Type B pancreatic cell (in vitro differentiated cells): ENCODE results near the gene MALRD1. TPM values are rescaled to one million over a fixed set of nuclear protein-coding genes. Genes with fewer than 3 reads are reported as not detected.

Source experiments
- DNase-seq: peaks from one replicate; pipeline ENCODE4 v3.0.0; 2021; ENCODE audit warnings: mixed read lengths; ENCODE audit not compliant: unreplicated experiment; ENCODE audit errors: extremely low spot score
- H3K27ac Mint-ChIP-seq: 2 replicates; pipeline ENCODE4 v1.8.0; 2021; ENCODE audit warnings: mild to moderate bottlenecking, mixed read lengths
- H3K27me3 Mint-ChIP-seq: 2 replicates; pipeline ENCODE4 v1.8.0; 2021; ENCODE audit warnings: mixed read lengths
- H3K36me3 Mint-ChIP-seq: 2 replicates; pipeline ENCODE4 v1.8.0; 2021; ENCODE audit warnings: mixed read lengths
- H3K4me1 Mint-ChIP-seq: one replicate; pipeline ENCODE4 v1.8.0; 2021; ENCODE audit warnings: mixed read lengths; ENCODE audit not compliant: unreplicated experiment
- H3K4me3 Mint-ChIP-seq: 2 replicates; pipeline ENCODE4 v1.8.0; 2021; ENCODE audit warnings: mild to moderate bottlenecking, mixed read lengths
- H3K9me3 Mint-ChIP-seq: 2 replicates; pipeline ENCODE4 v1.8.0; 2021; ENCODE audit warnings: mixed read lengths
- total RNA-seq: library from RNA; stranded (reverse); gene quantifications from 2 replicates; pipeline ENCODE4 v1.2.1, GENCODE V29; 2021; ENCODE audit warnings: low replicate concordance
- TF ChIP-seq, protein P1 (sequence below): fragments of 200-600 bp; sonication (generic); conservative IDR thresholded peaks from 2 replicates; pipeline ENCODE4 v1.5.0; 2021; ENCODE audit warnings: antibody characterized with exemption, mild to moderate bottlenecking

MALRD1 gene
- total RNA-seq, 1 donor from 2014 or later: 1.4 TPM

DNA sequence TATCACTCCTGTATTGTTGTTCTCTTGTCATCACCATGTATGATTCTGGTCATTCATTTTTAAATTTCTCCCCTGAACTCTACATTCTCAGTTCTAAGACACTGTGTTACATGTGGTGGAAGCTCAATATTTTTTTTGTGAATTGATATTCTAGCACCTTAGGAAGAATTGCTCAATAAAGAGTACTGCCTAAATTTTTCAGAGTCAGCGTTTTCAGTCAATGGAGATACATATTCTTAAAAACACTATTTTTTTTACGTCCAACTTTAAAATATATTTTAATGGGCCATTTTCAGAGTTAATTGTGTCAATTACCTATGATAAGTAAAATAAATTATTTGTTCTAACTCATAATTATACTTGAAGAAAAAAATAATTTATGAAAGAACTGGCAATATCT, 557.2 kb downstream of the MALRD1 start:
- no peak for DNase-seq
- H3K9me3 Mint-ChIP-seq: no peaks in the 10 kb centered on the region
- no peaks in the 10 kb centered on the region for H3K4me1 Mint-ChIP-seq
- H3K36me3 Mint-ChIP-seq: no peaks in the 10 kb centered on the region
- no peak overlapping the region for H3K27ac Mint-ChIP-seq
- H3K27me3 Mint-ChIP-seq: no peaks in the 10 kb centered on the region
- TF ChIP-seq, protein P1, sequence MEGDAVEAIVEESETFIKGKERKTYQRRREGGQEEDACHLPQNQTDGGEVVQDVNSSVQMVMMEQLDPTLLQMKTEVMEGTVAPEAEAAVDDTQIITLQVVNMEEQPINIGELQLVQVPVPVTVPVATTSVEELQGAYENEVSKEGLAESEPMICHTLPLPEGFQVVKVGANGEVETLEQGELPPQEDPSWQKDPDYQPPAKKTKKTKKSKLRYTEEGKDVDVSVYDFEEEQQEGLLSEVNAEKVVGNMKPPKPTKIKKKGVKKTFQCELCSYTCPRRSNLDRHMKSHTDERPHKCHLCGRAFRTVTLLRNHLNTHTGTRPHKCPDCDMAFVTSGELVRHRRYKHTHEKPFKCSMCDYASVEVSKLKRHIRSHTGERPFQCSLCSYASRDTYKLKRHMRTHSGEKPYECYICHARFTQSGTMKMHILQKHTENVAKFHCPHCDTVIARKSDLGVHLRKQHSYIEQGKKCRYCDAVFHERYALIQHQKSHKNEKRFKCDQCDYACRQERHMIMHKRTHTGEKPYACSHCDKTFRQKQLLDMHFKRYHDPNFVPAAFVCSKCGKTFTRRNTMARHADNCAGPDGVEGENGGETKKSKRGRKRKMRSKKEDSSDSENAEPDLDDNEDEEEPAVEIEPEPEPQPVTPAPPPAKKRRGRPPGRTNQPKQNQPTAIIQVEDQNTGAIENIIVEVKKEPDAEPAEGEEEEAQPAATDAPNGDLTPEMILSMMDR: no peak
- no peak overlapping the region for H3K4me3 Mint-ChIP-seq

DNA sequence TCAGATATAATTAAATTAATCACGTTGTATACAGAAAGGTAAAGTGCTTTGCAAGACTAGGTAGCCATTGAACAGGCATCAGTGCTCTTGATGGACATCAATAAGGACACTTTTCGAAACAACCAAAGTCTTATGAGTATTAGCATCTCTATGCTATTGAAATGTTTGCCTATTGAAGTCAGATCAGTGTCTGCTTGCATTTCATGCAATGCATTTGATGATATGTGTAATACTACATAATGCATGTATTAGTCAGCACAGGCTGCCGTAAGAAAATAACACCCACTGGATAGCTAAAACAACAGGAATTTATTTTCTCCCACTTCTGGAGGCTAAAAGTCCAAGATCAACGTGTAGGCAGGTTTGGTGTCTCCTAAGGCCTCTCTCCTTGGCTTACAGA, 558.4 kb downstream of the MALRD1 start:
- no peaks in the 10 kb centered on the region for H3K27me3 Mint-ChIP-seq
- TF ChIP-seq, protein P1: no peak
- no peak overlapping the region for H3K27ac Mint-ChIP-seq
- no peak for DNase-seq
- no peaks in the 10 kb centered on the region for H3K9me3 Mint-ChIP-seq
- no peak overlapping the region for H3K4me3 Mint-ChIP-seq
- no peaks in the 10 kb centered on the region for H3K4me1 Mint-ChIP-seq
- H3K36me3 Mint-ChIP-seq: no peaks in the 10 kb centered on the region

DNA sequence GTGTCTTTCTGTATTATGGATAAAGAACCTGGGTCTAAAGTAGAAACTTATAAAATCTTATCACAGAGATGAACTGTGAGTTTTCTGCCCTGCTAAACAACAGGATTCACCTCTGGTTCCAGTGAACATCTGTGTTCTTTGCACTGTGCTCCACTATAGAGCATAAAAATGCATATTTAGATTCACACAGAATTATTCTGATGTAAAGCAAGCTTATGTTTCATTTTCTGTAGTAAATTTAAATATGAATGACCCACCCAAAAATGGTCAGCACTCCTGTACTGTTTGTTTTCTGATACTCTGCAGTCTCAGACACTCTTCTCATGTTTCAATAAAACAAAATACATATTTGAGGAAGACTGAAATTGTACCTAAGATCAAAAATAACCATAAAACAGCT, 563.2 kb downstream of the MALRD1 start:
- Mint-ChIP-seq H3K9me3 (no peaks in the 10 kb centered on the region), H3K4me3 (no peak overlapping the region)

DNA sequence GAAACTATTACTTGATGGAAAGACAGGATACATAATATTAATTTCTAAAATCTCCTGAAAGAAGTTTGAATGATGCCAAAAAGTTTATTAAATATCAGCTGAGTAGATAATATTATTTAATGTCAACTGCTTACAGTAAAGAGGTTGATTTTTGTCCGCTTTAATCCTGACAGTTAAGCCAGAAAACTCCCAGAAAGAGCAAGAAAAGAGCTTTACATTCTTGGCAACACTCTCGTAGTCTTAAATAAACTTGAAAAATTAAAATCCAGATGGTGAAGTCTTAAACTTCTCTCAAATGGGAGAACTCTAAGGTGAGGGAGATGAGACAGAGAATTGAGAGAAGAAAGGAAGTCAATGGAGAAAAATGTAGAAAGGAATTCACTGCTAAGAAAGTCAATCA, 568.4 kb downstream of the MALRD1 start:
- H3K4me3 Mint-ChIP-seq: no peak overlapping the region
- TF ChIP-seq, protein P1: no peak
- no peak for DNase-seq
- no peaks in the 10 kb centered on the region for H3K9me3 Mint-ChIP-seq
- H3K36me3 Mint-ChIP-seq: no peaks in the 10 kb centered on the region
- no peak overlapping the region for H3K27ac Mint-ChIP-seq
- H3K27me3 Mint-ChIP-seq: no peaks in the 10 kb centered on the region
- H3K4me1 Mint-ChIP-seq: no peaks in the 10 kb centered on the region

More for the DNA sequence above, 563.2 kb downstream of the MALRD1 start:
- Mint-ChIP-seq H3K4me1 (no peaks in the 10 kb centered on the region), H3K36me3 (no peaks in the 10 kb centered on the region), H3K27ac (no peak overlapping the region), H3K27me3 (no peaks in the 10 kb centered on the region)
- DNase-seq: no peak
- TF ChIP-seq, protein P1: no peak

DNA sequence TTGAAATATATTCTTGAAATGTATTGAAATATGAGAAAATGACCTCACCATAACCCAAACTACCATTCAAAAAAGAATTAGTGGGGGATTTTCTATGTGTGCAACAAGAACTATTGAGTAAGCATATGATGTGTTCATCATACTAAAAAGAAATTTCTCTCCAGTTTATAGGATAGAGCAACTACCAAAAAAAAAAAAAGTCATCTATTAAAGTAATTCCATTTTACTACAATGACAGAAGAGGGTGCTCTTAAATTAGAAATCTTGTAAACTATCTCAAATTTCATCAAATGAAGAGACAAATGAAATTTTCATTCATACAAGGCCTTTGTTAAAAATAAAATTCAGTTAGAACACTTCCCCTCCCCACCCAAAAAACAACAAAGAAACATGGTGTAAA, 572.2 kb downstream of the MALRD1 start:
- H3K27ac Mint-ChIP-seq: no peak overlapping the region
- TF ChIP-seq, protein P1: no peak
- no peaks in the 10 kb centered on the region for H3K9me3 Mint-ChIP-seq
- no peaks in the 10 kb centered on the region for H3K27me3 Mint-ChIP-seq
- no peak for DNase-seq
- no peak overlapping the region for H3K4me3 Mint-ChIP-seq
- no peaks in the 10 kb centered on the region for H3K36me3 Mint-ChIP-seq
- H3K4me1 Mint-ChIP-seq: no peaks in the 10 kb centered on the region

DNA sequence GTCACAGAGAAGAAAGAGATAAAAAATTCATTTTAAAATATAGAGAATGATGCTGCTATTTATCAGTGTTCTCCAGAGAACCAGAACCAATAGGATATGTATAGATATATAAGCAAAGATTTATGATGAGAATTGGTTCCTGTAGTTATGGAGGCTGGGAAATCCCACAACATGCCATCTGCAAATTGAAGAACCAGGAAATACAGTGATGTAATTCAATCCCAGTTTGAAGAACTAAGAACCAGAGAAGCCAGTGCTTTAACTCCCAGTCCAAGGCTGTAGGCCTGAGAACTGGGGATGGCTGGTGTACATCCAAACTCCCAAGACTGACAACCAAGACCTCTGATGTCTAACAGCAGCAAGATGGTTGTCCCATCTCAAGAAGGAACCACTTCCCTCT, 574.7 kb downstream of the MALRD1 start:
- TF ChIP-seq, protein P1: no peak
- no peak for DNase-seq
- no peaks in the 10 kb centered on the region for H3K9me3 Mint-ChIP-seq
- no peak overlapping the region for H3K27ac Mint-ChIP-seq
- H3K27me3 Mint-ChIP-seq: no peaks in the 10 kb centered on the region
- H3K4me3 Mint-ChIP-seq: no peak overlapping the region
- H3K36me3 Mint-ChIP-seq: no peaks in the 10 kb centered on the region
- H3K4me1 Mint-ChIP-seq: no peaks in the 10 kb centered on the region
